Neural crest cell (in vitro differentiated cells): ENCODE data around the gene FFAR4. TPM values are rescaled to one million over a fixed set of nuclear protein-coding genes. Genes with fewer than 3 reads are reported as not detected.

Experiments used
- DNase-seq: peaks from one replicate; pipeline ENCODE4 v3.0.0; 2021; ENCODE audit warnings: low read depth, mixed read lengths, low spot score
- H3K27ac Mint-ChIP-seq: one replicate; pipeline ENCODE4 v1.8.0; 2021; ENCODE audit warnings: mild to moderate bottlenecking, mixed read lengths; ENCODE audit not compliant: unreplicated experiment
- H3K27me3 Mint-ChIP-seq: 2 replicates; pipeline ENCODE4 v1.8.0; 2021; ENCODE audit warnings: low read depth, mild to moderate bottlenecking, mixed read lengths
- H3K36me3 Mint-ChIP-seq: 2 replicates; pipeline ENCODE4 v1.8.0; 2021; ENCODE audit warnings: low read depth, mild to moderate bottlenecking, mixed read lengths
- H3K4me1 Mint-ChIP-seq: 2 replicates; pipeline ENCODE4 v1.8.0; 2021; ENCODE audit warnings: mixed read lengths
- H3K4me3 Mint-ChIP-seq: one replicate; pipeline ENCODE4 v1.8.0; 2021; ENCODE audit warnings: mild to moderate bottlenecking, mixed read lengths
- H3K9me3 Mint-ChIP-seq: 2 replicates; pipeline ENCODE4 v1.8.0; 2021; ENCODE audit warnings: mixed read lengths
- CTCF ChIP-seq: fragments of 200-600 bp; sonication (generic); conservative IDR thresholded peaks from 2 replicates; pipeline ENCODE4 v1.5.0; 2021; ENCODE audit warnings: antibody characterized with exemption, mild to moderate bottlenecking
- total RNA-seq: library from RNA; stranded (reverse); gene quantifications from 2 replicates; pipeline ENCODE4 v1.2.1, GENCODE V29; 2021

Gene FFAR4
- total RNA-seq, 1 donor from 2014 or later, result 0.09 TPM

DNA sequence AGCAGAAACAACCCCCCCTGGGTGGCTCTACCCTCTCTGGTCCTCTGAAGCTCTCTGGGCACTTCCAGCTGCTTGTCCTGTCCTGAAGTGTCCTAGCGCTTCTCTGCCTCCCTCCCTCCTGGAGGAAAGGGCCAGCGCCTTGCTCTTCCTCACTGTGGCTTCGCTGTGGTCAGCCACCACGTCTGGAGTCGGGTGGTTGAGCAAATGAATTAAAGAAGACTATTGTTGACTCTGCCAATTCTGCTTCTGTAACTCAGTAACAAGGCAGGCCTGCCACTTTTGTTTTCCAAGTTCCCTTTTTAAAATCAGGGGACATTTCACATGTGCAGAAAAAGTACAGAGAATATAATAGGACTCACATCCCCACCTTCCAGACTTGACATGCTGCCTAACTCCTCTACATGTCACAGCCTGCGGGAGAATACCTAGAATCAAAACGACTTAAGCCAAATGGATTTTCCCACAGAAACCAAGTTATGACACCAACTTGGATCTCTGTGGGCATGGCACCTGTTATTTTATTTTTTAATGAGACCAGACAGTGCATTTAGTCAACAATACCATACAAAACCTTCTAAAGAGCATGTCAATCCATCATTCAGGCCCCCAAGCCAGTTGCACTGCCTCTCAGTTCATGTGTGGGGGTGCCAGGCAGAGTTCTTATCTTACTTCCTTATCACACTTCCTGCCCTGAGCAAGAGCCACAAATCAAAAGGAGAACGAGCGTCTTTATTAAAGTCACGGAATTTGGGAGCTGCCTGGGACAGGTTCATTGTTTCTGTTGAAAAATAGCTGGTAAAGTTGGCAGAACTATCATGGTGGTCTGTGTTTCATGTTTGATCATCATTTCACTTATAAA lies 6.8 kb downstream of the FFAR4 start:
- no peak for DNase-seq
- H3K9me3 Mint-ChIP-seq, result no peaks in the 10 kb centered on the region
- peaks cover 47% of the 10 kb centered on the region for H3K27me3 Mint-ChIP-seq
- H3K36me3 Mint-ChIP-seq, result no peaks in the 10 kb centered on the region
- TF ChIP-seq CTCF, result no peak
- no peak overlapping the region for H3K4me3 Mint-ChIP-seq
- H3K27ac Mint-ChIP-seq, result no peak overlapping the region
- no peaks in the 10 kb centered on the region for H3K4me1 Mint-ChIP-seq

DNA sequence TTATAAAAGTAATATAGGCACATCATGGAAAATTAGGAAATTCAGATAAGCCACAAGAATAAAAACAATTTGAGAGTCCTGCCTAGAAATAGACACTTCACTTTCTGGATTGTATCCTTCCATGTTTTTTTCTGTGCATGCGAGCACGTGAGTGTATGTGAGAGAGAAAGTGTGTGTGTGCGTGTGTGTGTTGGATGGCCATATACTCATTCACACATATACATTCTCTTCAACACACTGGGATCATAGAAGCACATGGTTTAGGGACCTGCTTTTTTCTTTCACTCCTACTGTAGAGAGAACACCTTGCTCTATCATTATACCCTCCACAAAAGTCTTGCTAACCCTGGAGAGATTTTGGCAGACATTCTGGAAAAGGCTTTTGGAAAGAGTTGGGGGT lies 7.5 kb downstream of the FFAR4 start:
- no peak for DNase-seq
- Mint-ChIP-seq H3K9me3 (no peaks in the 10 kb centered on the region), H3K27me3 (peaks cover 41% of the 10 kb centered on the region), H3K27ac (no peak overlapping the region), H3K36me3 (no peaks in the 10 kb centered on the region), H3K4me3 (no peak overlapping the region), H3K4me1 (no peaks in the 10 kb centered on the region)
- TF ChIP-seq CTCF, result no peak

DNA sequence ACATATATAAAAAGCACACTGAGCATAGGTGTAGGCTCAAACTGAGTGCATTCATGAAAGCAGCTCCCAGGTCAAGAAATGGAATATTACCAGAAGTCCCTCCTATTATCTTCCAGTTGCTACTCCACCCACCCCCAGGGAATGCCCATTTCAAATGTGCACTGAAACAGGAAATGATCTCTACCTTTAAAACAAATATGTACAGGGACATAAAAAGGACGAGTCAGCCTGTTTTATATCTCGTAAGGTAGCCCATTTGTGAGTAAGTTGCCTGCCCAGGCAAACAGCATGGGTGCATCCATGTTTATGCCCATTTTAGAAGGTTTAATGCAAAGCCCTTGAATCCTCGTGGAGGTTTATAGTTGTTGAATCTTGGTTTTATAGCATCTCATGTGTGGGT lies 10.4 kb downstream of the FFAR4 start:
- TF ChIP-seq CTCF, result no peak
- no peaks in the 10 kb centered on the region for H3K36me3 Mint-ChIP-seq
- peaks cover 9% of the 10 kb centered on the region for H3K4me1 Mint-ChIP-seq
- DNase-seq, result no peak
- H3K4me3 Mint-ChIP-seq, result no peak overlapping the region
- peaks cover 2% of the 10 kb centered on the region for H3K9me3 Mint-ChIP-seq
- peaks cover 12% of the 10 kb centered on the region for H3K27me3 Mint-ChIP-seq
- H3K27ac Mint-ChIP-seq, result no peak overlapping the region

DNA sequence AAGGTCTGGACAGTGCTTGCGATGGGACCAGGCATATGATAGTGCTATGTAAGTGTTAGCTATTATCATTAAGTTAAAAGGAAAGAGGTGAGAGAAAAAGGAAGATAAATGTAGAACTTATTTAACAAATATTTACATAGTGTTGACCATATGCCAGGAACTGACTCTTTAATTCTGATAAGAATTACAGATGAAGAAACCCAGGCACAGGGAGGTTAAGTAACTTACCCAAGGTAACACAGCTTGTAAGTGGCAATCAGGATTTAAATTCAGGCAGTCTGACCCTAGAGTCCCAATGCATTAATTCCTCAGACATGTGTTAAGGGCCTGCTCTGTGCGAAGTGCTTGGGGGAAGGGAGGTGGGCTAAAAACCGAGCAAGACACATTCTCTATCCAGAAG lies 11.1 kb downstream of the FFAR4 start:
- H3K36me3 Mint-ChIP-seq, result no peaks in the 10 kb centered on the region
- no peak for DNase-seq
- H3K9me3 Mint-ChIP-seq, result peaks cover 2% of the 10 kb centered on the region
- H3K4me3 Mint-ChIP-seq, result no peak overlapping the region
- no peak for TF ChIP-seq CTCF
- H3K27me3 Mint-ChIP-seq, result peaks cover 5% of the 10 kb centered on the region
- H3K4me1 Mint-ChIP-seq, result peaks cover 9% of the 10 kb centered on the region
- no peak overlapping the region for H3K27ac Mint-ChIP-seq

DNA sequence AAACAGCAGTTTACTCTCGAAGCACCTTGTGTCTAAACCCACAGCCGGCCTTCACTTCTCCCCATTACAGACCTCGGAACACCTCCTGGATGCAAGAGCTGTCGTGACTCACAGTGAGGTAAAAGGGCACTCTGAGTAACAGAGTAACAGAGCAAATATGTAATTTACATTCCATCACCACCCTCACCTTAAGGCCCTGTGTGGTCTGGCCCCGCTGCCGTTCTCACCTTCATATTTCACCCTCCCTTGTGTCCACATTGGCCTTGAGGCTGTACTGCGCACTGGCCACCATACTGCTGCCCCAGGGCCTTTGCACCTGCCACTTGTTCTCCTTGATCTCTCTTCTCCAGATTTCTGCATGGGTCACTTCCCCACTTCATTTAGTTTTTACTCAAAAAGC lies 12.6 kb downstream of the FFAR4 start:
- Mint-ChIP-seq H3K36me3 (no peaks in the 10 kb centered on the region), H3K4me3 (no peak overlapping the region), H3K27me3 (no peaks in the 10 kb centered on the region), H3K27ac (no peak overlapping the region), H3K4me1 (peaks cover 9% of the 10 kb centered on the region), H3K9me3 (peaks cover 2% of the 10 kb centered on the region)
- no peak for DNase-seq
- no peak for TF ChIP-seq CTCF
